GM21423 (cell line): Measurements from ENCODE around the gene KHNYN.

ENCODE experiments used
- ATAC-seq: cut with Tn5 transposase; IDR thresholded peaks from one replicate; pipeline ENCODE4 v1.9.1; 2021; ENCODE audit warnings: mild to moderate bottlenecking, moderate library complexity; ENCODE audit not compliant: unreplicated experiment

KHNYN gene

GRCh38 chr14:24422261-24422660 lies 7.5 kb upstream of the KHNYN start:
- no peak for ATAC-seq

- ATAC-seq: no peak
Measured at GRCh38 chr14:24422694-24423601, 6.8 kb upstream of the KHNYN start.

- no peak for ATAC-seq
Measured at GRCh38 chr14:24425704-24426103, 4.0 kb upstream of the KHNYN start.

- ATAC-seq: no peak
Measured at GRCh38 chr14:24426150-24426911, 3.4 kb upstream of the KHNYN start.

GRCh38 chr14:24426912-24427536 lies 2.7 kb upstream of the KHNYN start:
- no peak for ATAC-seq

- no peak for ATAC-seq
Measured at GRCh38 chr14:24427537-24428508, 1.9 kb upstream of the KHNYN start.

GRCh38 chr14:24428628-24429394 lies 943 bp upstream of the KHNYN start:
- no peak for ATAC-seq

GRCh38 chr14:24430143-24430681 lies 458 bp downstream of the KHNYN start:
- peak; percentile 52 for ATAC-seq

- peak; percentile 38 for ATAC-seq
Measured at GRCh38 chr14:24430682-24431568, 1.2 kb downstream of the KHNYN start.

GRCh38 chr14:24431569-24432258 lies 2.0 kb downstream of the KHNYN start:
- peak; percentile 43 for ATAC-seq

- no peak for ATAC-seq
Measured at GRCh38 chr14:24432259-24433131, 2.7 kb downstream of the KHNYN start.

GRCh38 chr14:24434036-24434435 lies 4.3 kb downstream of the KHNYN start:
- ATAC-seq: no peak

- no peak for ATAC-seq
Measured at GRCh38 chr14:24434676-24435075, 4.9 kb downstream of the KHNYN start.

- no peak for ATAC-seq
Measured at GRCh38 chr14:24435192-24435810, 5.5 kb downstream of the KHNYN start.

- ATAC-seq: no peak
Measured at GRCh38 chr14:24435998-24436354, 6.2 kb downstream of the KHNYN start.

- ATAC-seq: no peak
Measured at GRCh38 chr14:24436355-24437019, 6.7 kb downstream of the KHNYN start.
